GM19328 (cell line): Measurements from ENCODE around the gene PAPPA2.
A peak's percentile ranks its signal among the peaks of the same experiment; 100 is the strongest.

Source experiments
- ATAC-seq: cut with Tn5 transposase; IDR thresholded peaks from one replicate; pipeline ENCODE4 v1.9.1; 2021; ENCODE audit warnings: mild to moderate bottlenecking, moderate library complexity; ENCODE audit not compliant: unreplicated experiment

Gene PAPPA2

DNA sequence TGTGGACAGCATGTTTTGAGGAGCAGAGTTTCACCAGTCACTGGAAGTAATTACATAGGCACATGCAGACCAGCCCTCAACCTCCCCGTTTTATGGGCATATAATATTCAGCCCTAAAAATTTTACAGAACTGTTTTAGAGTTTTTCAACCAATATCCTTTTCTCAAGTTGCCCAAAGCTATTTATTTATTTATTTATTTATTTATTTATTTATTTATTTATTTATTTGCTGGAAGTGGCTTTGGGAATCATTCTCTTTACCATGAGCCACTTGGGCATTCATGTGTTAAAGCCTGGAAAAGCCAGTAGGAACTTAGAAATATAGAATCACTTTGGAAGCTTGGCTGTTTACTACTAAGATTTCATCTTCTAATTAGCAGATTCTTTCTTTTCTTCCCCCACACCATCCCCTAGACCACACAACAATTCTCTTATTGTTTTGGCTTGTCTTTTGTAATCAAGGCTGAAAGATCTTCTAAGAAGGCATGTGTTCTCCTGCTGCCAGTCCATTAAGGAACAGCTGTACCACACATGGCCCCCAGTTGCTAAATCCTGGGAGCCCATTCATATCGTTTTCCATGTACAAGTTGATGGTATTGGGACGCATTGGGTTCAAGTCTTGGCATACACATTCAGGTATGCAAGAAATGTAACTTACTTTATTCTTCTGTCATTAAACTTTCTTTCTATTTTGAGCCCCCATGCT lies 220.0 kb downstream of the PAPPA2 start:
- ATAC-seq: no peak

DNA sequence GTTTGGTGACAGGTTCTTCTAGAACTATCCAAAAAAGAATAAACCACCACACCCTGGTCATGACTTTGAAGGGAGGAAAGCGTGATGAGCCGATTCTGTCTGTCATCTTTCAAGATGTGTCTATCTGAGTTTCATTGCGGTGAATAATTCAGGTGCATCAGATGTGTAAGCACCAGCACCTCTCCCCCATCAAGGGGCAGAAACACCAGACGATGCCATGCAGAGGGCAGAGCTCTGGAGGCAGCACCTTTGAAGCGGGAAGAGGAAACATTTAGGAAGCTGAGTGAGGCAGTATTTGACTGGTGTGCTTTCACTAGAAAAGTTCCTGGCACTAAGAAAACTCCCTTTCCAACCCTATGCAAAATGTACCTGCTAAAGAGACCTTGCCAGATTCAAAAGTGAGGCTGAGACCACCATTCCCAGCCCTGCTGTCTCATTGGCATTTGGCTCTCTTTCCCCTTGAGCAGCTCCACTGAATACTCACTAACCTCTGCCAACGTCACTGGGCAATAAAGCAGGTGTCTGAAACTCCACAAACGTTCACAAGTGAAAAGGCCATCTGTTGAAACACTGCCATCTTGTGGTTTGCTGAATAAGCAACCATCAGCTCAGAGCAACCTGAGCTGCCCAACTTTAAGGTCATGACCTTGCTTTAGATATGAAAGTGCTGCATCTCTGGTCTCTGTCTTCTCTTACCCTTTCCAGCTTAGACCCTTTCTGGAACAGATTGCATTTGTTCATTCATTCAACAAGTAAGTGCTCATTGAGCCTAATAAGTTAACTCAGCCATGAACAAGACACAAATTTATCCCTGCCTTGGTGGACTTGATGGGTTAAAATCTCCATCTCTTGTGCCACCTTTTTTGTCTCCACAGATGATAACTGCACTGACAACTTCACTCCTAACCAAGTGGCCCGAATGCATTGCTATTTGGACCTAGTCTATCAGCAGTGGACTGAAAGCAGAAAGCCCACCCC lies 228.6 kb downstream of the PAPPA2 start:
- peak; percentile 71 for ATAC-seq

DNA sequence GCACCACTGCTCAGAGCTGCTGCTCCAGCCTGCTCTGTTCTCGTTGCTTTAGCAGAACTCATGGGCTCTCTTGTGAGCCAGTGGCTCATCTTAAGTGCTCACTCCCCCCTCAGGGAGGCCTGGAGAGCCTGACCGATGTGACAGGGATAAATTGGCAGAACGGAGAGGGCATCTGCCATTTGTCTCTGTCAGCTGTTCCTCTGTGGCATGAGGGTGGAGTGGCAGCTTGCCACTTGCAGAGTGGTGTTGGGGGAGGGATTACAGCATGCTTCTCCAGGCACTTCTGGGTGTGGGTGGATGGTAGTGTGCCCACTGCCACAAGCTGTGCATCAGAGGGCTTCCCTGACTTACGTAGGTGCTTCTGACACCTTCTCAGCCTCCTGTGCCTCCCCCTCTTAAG lies 229.5 kb downstream of the PAPPA2 start:
- ATAC-seq: no peak

DNA sequence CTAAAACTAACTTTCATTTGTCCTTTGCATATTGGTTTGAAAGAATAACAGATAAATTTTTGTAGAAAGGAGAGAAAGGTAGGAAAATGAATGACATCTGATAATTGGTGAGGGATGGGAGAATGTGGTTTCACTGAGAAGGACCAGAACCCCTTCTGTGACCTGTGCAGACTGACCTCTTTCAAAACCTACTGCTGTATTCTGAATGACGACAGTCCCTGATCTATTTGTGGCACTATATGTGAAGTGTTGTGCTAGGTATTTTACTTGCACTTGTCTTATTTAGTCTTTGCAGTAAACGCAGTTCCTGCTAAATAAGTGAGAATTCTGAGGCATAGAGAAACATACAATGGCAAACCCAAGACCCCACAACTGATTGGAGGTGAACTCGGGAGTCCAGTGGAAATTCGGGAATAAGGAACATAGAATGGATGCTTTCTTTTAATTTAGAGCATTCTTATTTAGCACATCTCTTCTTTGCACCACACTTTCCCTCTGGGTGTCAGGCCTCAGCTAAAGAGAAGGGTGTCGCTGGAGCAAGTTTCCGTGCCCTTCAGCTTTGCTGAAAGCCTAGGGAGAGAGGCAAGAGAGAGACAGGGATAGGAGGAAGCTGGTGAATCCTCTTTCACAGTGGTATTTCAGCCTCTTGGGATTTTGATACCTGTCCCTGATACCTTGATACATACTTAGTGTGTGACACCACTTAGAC lies 230.2 kb downstream of the PAPPA2 start:
- no peak for ATAC-seq

DNA sequence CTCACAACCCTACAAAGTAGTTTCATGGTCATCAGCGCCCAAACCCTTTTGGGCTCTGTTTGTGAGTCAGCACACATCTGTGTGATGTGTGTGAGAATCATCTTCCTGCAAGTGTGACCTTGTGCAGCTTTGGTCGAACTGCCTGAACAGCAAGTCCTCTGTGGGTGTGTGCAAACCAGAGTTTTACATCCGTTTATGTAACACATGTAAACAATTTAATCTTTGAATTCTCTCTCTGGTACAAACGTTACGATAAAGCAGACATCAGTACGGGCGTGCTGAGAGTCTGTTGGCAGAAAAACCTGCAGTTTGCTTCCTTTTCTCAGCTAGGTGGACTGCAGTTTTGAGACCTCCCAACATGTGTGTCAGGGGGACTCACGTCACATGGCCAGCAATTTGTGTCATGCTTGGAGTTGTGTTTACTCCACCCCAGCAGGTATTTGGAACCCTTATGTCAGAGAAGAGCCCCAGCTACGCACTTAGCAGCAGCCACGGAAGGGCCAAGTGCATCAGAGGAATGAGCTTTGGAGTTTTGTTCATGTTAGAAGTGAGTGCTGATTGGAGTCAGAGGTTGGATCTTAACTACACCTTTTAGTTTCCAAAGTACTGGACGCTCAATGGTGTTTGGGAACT lies 230.8 kb downstream of the PAPPA2 start:
- ATAC-seq: no peak

DNA sequence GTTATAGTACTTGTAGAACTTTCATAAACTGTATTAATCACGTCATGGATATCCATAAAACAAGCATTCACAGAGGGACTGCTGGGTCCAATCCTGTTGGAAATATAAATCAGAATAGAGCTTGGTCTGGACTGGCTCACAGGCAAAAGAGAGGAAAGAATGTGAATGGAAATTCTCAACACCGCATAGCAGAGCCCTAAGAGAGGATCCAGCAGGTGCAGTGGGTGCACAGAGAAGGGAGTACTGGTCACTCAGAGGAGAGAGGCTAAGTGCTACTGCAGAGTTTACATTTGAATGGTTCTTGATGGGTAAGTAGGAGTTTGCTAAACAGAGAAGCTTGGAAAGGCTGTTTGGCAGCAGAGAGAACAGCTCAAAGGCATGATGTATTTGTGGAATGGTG lies 231.7 kb downstream of the PAPPA2 start:
- no peak for ATAC-seq

DNA sequence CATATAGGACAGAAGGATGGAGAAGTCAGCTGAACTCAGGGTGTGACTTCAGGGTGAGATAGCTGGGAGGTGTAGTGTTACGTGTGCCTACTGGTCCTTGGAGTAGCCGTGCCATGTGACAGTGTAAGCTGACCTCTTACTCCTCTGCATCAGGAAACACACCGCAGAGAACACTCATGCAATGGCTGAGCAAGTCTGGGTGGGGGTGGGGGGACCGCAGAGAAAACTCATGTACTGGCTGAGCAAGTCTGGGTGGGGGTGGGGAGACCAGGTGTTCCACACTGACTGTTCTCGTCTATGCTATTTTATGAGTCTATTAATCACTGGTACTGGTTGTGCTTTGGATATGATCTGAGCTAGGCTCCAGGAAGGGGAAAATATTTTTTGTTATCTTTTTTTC lies 233.1 kb downstream of the PAPPA2 start:
- ATAC-seq: no peak

DNA sequence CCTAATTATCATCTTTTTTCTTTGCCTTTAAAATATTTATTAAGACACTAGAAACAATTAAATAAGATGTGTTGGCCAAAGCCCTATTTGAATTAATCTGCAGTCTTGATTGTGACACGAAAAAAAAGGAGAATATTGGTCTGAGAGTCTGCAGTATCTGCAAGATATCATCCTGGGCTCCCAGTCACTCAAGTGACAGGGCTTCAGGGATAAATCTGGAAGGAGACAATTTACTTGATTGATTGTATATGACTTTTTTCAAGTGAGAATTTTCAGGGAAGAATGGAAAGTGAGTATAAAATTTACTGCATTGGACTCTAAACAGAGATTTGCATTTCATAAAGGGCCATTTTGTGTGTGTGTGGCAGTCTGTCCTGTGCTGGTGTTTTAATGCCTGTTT lies 233.7 kb downstream of the PAPPA2 start:
- no peak for ATAC-seq

DNA sequence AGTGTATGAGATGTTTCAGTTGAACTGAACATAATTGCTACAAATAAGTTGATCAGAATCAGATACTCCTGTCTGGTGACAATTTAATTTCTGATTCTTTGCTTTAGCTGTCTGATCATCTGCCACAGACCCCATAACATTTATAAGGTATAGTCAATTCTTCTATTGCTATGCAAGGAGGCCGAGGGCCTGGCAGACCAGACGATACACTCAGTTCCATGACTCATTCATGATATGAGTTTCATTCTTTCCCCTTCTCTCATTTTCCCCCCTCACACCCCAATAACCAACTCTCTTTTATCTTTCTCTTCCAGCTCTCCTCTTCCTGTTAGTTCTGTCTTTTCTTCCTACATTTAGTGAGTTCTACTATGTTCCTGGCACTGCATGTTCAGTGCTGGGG lies 236.8 kb downstream of the PAPPA2 start:
- no peak for ATAC-seq

DNA sequence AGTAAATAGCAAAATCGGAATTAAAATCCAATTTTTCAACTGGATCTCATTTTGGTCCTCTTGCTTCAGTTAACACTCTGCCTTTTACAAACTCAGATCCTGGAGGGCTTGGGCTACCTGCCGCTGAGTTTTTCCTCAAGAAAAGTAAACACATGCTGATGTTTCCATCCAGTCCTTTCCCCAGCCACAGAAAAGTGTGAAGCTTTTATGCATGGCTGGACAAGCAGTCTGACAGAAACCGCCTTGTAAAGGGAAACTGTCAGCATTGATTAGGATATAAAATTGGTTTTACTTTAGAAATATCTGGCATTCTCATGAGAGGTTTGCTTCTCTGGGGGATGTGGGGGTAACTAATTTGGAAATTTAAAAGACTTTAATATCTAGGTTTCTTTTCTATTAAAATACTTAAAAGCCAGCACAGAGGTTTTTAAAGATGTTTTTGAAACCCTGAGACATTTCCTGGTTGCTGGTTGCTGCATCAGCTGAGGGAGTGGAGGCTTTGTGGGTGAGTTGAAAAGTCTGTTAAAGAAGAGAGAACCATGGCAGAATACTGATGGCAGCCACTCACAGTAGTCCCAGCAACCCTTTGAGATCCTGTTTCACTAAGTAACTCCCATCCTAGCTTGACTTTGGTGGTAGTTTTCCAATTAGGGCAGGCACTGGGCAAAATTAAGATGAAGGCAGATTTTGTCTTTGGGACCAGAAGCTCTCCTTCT lies 238.3 kb downstream of the PAPPA2 start:
- ATAC-seq: no peak

DNA sequence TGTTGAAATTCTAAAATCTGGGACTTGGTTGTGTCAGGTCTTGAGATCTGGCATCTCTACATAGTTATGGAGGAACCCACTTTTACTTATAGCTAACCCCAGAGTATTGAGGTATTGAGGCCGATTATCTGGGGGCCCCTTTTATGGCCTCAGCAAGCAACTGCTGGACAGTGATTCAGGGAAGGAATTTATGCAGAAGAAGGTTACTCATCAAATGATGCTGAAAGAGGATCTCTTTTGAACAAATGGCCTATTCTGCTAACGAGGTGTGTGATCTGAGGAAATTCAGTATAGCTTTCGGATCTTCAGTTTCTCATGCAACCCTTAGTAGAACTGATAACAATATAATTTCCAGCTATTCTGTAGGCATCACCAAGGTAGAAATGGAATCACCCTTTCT lies 239.9 kb downstream of the PAPPA2 start:
- ATAC-seq: no peak

DNA sequence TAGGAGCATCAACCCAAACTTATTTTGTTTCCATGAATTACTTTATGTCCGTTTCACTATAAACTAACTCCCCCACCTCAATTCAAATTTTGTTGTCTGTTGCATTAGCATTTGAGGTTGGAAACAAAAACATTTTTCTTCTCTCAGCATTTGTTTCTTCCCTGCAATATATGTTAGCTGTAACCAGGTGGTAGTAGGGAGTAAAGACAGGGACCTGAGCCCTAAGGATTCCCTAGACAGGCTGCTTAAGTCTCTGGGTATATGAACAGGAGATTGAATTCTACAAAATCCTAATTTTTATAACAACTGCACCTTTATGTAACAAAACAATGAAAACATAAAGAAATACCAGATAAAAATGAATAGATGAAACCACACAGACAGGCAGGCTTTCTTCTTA lies 242.6 kb downstream of the PAPPA2 start:
- no peak for ATAC-seq

DNA sequence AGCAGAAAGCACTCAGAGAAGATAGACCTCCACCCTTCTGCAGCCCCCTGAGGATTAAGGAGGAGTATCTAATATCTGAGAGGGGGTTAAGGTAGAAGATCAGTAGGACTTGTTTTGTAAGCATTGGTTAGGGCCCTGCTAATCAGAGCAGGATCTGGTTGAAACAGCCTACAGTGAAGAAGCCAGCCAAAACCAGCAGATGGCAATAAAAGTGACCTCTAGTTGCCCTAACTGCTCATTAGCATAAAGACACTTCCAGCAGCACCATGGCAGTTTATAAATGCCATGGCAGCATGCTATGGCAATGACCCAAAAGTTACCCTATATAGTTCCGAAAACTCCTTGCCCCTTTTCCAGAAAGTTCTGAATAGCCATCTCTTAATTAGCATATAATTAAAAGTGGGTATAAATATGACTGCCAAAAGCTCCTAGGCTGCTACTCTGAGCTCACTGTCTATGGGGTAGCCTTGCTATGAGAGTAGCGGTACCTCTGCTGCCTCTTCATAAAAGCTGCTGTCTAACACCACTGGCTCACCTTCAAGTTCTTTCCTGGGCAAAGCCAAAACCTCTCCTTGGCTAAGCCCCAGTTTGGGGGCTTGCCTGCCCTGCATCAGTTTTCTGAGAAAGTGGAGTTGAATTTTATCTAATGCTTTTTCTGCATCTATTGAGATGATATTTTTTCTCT lies 254.2 kb downstream of the PAPPA2 start:
- ATAC-seq: no peak

DNA sequence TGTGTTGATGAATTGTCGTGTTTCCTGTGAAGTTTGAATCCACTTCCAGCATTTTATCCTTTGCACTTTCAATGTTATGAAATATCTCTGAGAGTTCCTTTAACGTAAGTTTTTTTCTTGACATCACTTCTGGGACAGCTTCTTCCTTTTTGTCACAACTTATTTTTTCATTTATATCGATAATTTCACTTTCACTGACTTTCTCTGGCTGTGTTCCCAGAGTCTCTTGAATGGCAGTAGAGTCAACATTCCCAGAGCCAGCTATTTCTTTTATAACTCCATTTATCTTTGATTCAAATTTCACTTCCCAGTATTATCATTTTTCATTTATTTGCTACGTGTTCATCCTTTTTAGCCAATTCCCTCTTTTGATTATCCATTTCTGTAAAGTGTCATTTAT lies 256.5 kb downstream of the PAPPA2 start:
- no peak for ATAC-seq

DNA sequence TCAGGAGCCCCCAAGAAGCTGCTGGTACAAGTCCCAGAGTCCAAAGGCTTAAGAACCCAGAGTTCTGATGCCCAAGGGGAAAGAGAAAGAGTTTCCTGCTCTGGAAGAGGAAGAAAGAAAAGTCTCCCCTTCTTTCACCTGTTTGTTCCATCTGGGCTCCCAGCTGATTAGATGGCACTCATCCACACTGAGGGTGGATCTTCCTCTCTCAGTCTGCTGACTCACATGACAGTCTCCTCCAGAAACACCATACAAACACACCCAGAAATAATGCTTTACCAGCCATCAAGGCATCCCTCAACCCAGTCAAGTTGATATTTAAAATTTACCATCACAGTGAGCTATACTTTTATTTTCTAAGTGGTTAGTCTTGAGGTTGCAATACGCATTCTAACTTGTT lies 257.9 kb downstream of the PAPPA2 start:
- ATAC-seq: no peak

DNA sequence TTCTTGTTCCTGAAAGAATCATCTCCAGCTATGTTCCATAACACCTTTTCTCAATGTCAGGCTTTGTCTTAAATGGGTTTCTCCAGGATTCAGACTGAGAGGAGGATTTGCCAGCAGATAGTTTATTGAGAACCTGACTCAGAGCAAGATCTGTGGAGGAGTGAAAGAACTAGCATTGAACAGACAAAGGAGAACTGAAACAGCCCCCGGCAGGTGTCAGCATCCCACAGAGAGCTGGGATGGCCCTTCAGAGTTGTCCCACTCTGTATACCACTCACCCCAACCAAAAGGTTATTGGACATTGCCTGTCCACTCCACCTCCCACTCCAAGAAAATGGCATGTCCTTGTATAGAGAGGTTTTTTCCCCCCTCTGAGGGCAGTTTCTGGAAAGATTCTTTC lies 270.7 kb downstream of the PAPPA2 start:
- ATAC-seq: no peak

DNA sequence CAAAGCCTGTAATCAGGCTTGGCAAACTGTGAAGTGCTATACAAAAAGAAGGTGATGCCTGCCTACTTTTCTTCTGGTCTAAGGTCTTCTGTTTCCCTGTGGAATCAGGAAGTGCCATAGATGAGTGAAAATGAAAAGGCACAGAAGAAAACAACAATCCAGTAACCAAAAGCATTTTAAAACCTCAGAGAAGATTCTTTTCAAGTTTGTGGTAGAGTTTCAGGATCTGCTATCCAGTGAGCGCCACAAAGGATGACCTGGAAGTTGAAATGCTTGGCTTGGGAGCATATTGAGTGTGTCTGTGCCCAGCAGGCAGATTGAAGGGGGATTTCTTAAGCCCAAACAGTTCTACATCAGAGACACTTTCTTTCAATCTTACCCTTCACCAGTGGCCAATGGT lies 272.2 kb downstream of the PAPPA2 start:
- ATAC-seq: no peak

DNA sequence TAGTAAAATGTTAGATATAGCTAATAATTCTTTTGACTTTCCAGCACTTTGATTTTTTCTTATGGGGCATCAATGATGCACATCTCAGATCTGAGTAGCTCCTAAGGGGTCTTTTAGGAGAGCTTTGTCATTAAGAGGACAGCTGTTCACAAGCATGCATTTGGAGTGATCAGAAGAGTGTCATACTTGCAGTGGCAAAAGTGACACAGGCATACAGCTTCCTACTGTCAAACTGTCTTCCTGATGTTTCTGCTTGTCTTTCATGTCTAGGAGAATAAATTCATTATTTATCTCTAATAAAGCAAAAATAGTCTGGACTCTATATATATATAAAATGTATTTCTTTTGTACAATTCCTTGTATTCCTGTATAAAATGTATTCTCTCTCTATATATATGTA lies 273.0 kb downstream of the PAPPA2 start:
- no peak for ATAC-seq

DNA sequence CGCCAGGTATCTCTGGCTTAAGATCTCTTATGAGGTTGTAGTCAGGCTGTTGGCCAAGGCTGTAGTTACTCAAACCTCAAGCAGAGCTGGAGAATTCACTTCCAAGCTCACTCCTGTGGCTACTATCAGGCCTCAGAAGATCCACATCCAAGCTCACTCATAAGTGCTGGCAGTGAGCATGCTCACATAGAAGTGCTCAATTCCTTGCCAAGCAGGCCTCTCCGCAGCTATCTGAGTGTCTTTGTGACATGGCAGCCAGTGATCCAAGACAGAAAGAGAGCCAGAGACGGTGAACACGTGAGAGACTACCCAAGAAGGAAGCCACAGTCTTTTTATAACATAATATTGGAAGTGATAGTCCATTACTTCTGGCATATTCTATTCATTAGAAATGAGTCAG lies 278.2 kb downstream of the PAPPA2 start:
- no peak for ATAC-seq

DNA sequence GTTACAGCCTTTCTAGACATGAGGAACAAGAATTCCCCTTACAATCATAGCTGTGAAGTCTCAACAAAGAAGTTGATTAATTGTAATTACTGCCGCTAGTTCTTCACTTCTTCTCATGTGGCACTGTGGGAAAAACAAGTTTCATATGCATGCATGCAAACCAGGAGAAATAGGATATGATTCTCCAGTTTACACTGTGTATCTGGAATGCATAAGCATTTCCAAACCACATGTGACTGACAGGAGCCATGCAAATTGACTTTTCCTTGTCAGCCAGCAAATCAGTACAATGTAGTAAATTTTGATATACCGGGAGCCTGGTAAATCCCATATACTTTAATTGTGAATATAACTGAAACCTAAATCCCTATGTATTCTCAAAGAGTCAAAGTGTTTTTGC lies 279.3 kb downstream of the PAPPA2 start:
- no peak for ATAC-seq
